K562 (cell line): ENCODE results near the gene PHACTR3.

Experiments used
- CTCF ChIP-seq, 3 experiments: IDR thresholded peaks in 2 of 3; conservative IDR thresholded peaks in 1 of 3; 2 replicates each; pipeline ENCODE4 v1.5.1; 2011 to 2012; ENCODE audit warnings: low read length in 3 of 3, mild to moderate bottlenecking in 3 of 3, control low read depth in 2 of 3, improper control_type of control experiment in 1 of 3, inconsistent platforms in 1 of 3, low read depth in 1 of 3, mixed read lengths in 1 of 3, moderate library complexity in 1 of 3; ENCODE audit not compliant: insufficient read depth in 2 of 3
- FOS ChIP-seq: IDR thresholded peaks from 3 replicates; pipeline ENCODE4 v1.6.1; 2011; ENCODE audit not compliant: insufficient read length; ENCODE audit errors: extremely low read depth
- SMC3 ChIP-seq: conservative IDR thresholded peaks from 2 replicates; pipeline ENCODE4 v1.6.1; 2011; ENCODE audit warnings: low read depth, low read length, improper control_type of control experiment; ENCODE audit not compliant: insufficient read depth
- TGIF2 ChIP-seq: sonication (generic); formaldehyde crosslinking; IDR thresholded peaks from 2 replicates; pipeline ENCODE4 v1.8.1; 2022; ENCODE audit warnings: mild to moderate bottlenecking, missing genetic modification reagents, moderate library complexity

GRCh38 chr20:59606566-59606965, 2.2 kb downstream of the PHACTR3 start:
- TF ChIP-seq CTCF (IDR thresholded peaks at IDR 0.05 in 2 of 3, conservative IDR thresholded peaks at IDR 0.05 in 1 of 3; ENCODE audit: insufficient read depth in 2 of 3, low read depth in 1 of 3, low read length in 3 of 3): no peak
- no peak for TF ChIP-seq SMC3
- no peak for TF ChIP-seq TGIF2
- TF ChIP-seq FOS: no peak
